Mucosa of rectum (tissue), 2 donors: ENCODE data around the gene TCEANC.

Source experiments
- H3K27ac ChIP-seq, 2 donors: one replicate each; pipeline ENCODE4 v1.7.0; 2013; ENCODE audit warnings: inconsistent platforms in 2 of 2, low read depth in 2 of 2, low read length in 2 of 2
- H3K27me3 ChIP-seq, 2 donors: one replicate each; pipeline ENCODE4 v1.7.0; 2013; ENCODE audit warnings: low read length in 2 of 2; ENCODE audit not compliant: control insufficient read depth in 2 of 2, insufficient read depth in 2 of 2
- H3K36me3 ChIP-seq, 2 donors: one replicate each; pipeline ENCODE4 v1.7.0; 2013; ENCODE audit warnings: low read length in 2 of 2; ENCODE audit not compliant: control insufficient read depth in 2 of 2, insufficient read depth in 2 of 2
- H3K4me1 ChIP-seq, 2 donors: one replicate each; pipeline ENCODE4 v1.7.0; 2013; ENCODE audit warnings: low read length in 2 of 2, mild to moderate bottlenecking in 1 of 2; ENCODE audit not compliant: control insufficient read depth in 2 of 2, insufficient read depth in 2 of 2
- H3K4me3 ChIP-seq, 2 donors: one replicate each; pipeline ENCODE4 v1.7.0; 2013; ENCODE audit warnings: low read length in 2 of 2
- H3K9ac ChIP-seq, 2 donors: one replicate each; pipeline ENCODE4 v1.7.0; 2013; ENCODE audit warnings: low read length in 2 of 2, low read depth in 1 of 2, mild to moderate bottlenecking in 1 of 2
- H3K9me3 ChIP-seq, 2 donors: one replicate each; pipeline ENCODE4 v1.7.0; 2013; ENCODE audit warnings: low read length in 2 of 2; ENCODE audit not compliant: control insufficient read depth in 2 of 2
- donor health status: healthy.
- donor health status: Normal muscosa, but diverticular disease.

The TCEANC gene

GRCh38 chrX:13688958-13689740 lies 36.2 kb downstream of the TCEANC start, which contains the start of gene RAB9A:
TSS of gene RAB9A (plus strand) at chrX:13689128. CDS start at chrX:13708747, 19,619 bp downstream.
- no peaks in the 10 kb centered on the region for H3K9me3 ChIP-seq
- peak within 1 kb of the TSS; percentile 66 to 77 for H3K4me3 ChIP-seq
- H3K27ac ChIP-seq: peak within 1 kb of the TSS; percentile 87 to 93
- peak within 1 kb of the TSS; percentile 84 to 88 for H3K9ac ChIP-seq
- H3K4me1 ChIP-seq: peaks cover 0 to 15% of the 10 kb centered on the region in 2 donors
- H3K27me3 ChIP-seq: peaks cover 4 to 8% of the 10 kb centered on the region in 2 donors
- no peaks in the 10 kb centered on the region for H3K36me3 ChIP-seq

- H3K9ac ChIP-seq: peak overlapping the region; percentile 84 to 88
- peak overlapping the region; percentile 66 to 77 for H3K4me3 ChIP-seq
- H3K9me3 ChIP-seq: no peaks in the 10 kb centered on the region
- no peaks in the 10 kb centered on the region for H3K36me3 ChIP-seq
- H3K4me1 ChIP-seq: peaks cover 6 to 19% of the 10 kb centered on the region in 2 donors
- H3K27me3 ChIP-seq: peaks cover 4 to 13% of the 10 kb centered on the region in 2 donors
- H3K27ac ChIP-seq: peak overlapping the region; percentile 87 to 93
These were observed 36.8 kb downstream of the TCEANC start for GRCh38 chrX:13689741-13690211.

GRCh38 chrX:13690836-13691235 lies 37.9 kb downstream of the TCEANC start:
- H3K4me1 ChIP-seq: peaks cover 9 to 19% of the 10 kb centered on the region in 2 donors
- no peak overlapping the region for H3K9ac ChIP-seq
- peak overlapping the region in 1 of 2 donors; percentile 77 for H3K4me3 ChIP-seq
- H3K27me3 ChIP-seq: peaks cover 4 to 21% of the 10 kb centered on the region in 2 donors
- no peaks in the 10 kb centered on the region for H3K36me3 ChIP-seq
- H3K9me3 ChIP-seq: no peaks in the 10 kb centered on the region
- no peak overlapping the region for H3K27ac ChIP-seq

GRCh38 chrX:13691841-13692371 lies 39.0 kb downstream of the TCEANC start:
- H3K9ac ChIP-seq: no peak overlapping the region
- H3K9me3 ChIP-seq: no peaks in the 10 kb centered on the region
- H3K36me3 ChIP-seq: no peaks in the 10 kb centered on the region
- H3K27me3 ChIP-seq: peaks cover 4 to 21% of the 10 kb centered on the region in 2 donors
- H3K4me1 ChIP-seq: peaks cover 10 to 19% of the 10 kb centered on the region in 2 donors
- no peak overlapping the region for H3K27ac ChIP-seq
- no peak overlapping the region for H3K4me3 ChIP-seq

- peaks cover 4 to 21% of the 10 kb centered on the region in 2 donors for H3K27me3 ChIP-seq
- H3K36me3 ChIP-seq: no peaks in the 10 kb centered on the region
- no peak overlapping the region for H3K9ac ChIP-seq
- H3K9me3 ChIP-seq: no peaks in the 10 kb centered on the region
- H3K27ac ChIP-seq: no peak overlapping the region
- H3K4me3 ChIP-seq: no peak overlapping the region
- peaks cover 10 to 21% of the 10 kb centered on the region in 2 donors for H3K4me1 ChIP-seq
These were observed 39.9 kb downstream of the TCEANC start for GRCh38 chrX:13692771-13693231.

- Histone ChIP-seq H3K36me3 (no peaks in the 10 kb centered on the region), H3K27ac (no peak overlapping the region), H3K4me3 (no peak overlapping the region), H3K27me3 (peaks cover 4 to 21% of the 10 kb centered on the region in 2 donors), H3K9ac (no peak overlapping the region), H3K4me1 (peaks cover 10 to 21% of the 10 kb centered on the region in 2 donors), H3K9me3 (no peaks in the 10 kb centered on the region)
These were observed 40.5 kb downstream of the TCEANC start for GRCh38 chrX:13693341-13693961.

GRCh38 chrX:13694359-13694758 lies 41.4 kb downstream of the TCEANC start:
- Histone ChIP-seq H3K9me3 (no peaks in the 10 kb centered on the region), H3K4me3 (no peak overlapping the region), H3K9ac (no peak overlapping the region), H3K27me3 (peaks cover 2 to 23% of the 10 kb centered on the region in 2 donors), H3K36me3 (no peaks in the 10 kb centered on the region), H3K27ac (no peak overlapping the region), H3K4me1 (peaks cover 14 to 25% of the 10 kb centered on the region in 2 donors)

GRCh38 chrX:13694983-13695382 lies 42.0 kb downstream of the TCEANC start:
- Histone ChIP-seq H3K9ac (no peak overlapping the region), H3K9me3 (no peaks in the 10 kb centered on the region), H3K27ac (no peak overlapping the region), H3K27me3 (peaks cover 2 to 23% of the 10 kb centered on the region in 2 donors), H3K36me3 (no peaks in the 10 kb centered on the region), H3K4me1 (peaks cover 16 to 25% of the 10 kb centered on the region in 2 donors), H3K4me3 (peak overlapping the region in 1 of 2 donors; percentile 20)

- Histone ChIP-seq H3K4me1 (peaks cover 18 to 27% of the 10 kb centered on the region in 2 donors), H3K36me3 (no peaks in the 10 kb centered on the region), H3K4me3 (no peak overlapping the region), H3K9me3 (no peaks in the 10 kb centered on the region), H3K27ac (no peak overlapping the region), H3K9ac (peak overlapping the region in 1 of 2 donors; percentile 8), H3K27me3 (peaks cover 2 to 18% of the 10 kb centered on the region in 2 donors)
These were observed 42.7 kb downstream of the TCEANC start for GRCh38 chrX:13695601-13696115.
